Spleen (tissue), 11 donors: ENCODE data around the gene MYL5. TPM values are rescaled to one million over a fixed set of nuclear protein-coding genes. Genes with fewer than 3 reads are reported as not detected.
"Not testable (repeated sequence)": the region's sequence is repeated elsewhere in the genome, so short reads cannot be mapped to it uniquely, and the experiment has no call there.

Experiments used
- DNase-seq: peaks from one replicate; pipeline ENCODE4 v3.0.0-alpha.2; 2020
- H3K27ac ChIP-seq, 8 donors: fragments of 200-600 bp; sonication (generic) in 7 of 8; 1 replicate in 4 of 8; 2 replicates in 4 of 8; pipeline versions ENCODE4 v1.5.0 to v1.8.0; 2016 to 2021; ENCODE audit warnings: inconsistent platforms in 4 of 8, mild to moderate bottlenecking in 4 of 8, moderate library complexity in 1 of 8
- H3K27me3 ChIP-seq, 7 donors: fragments of 200-600 bp; sonication (generic) in 6 of 7; replicated peaks in 1 of 7; 1 replicate in 4 of 7; 2 replicates in 3 of 7; pipeline versions ENCODE4 v1.5.0 to v1.8.0; 2016 to 2021; ENCODE audit warnings: inconsistent platforms in 3 of 7, mild to moderate bottlenecking in 1 of 7
- H3K36me3 ChIP-seq, 6 donors: fragments of 200-600 bp; sonication (generic) in 5 of 6; 1 replicate in 4 of 6; 2 replicates in 2 of 6; pipeline versions ENCODE4 v1.5.0 to v1.8.0; 2016 to 2021; ENCODE audit warnings: inconsistent platforms in 2 of 6
- H3K4me1 ChIP-seq, 6 donors: fragments of 200-600 bp; sonication (generic) in 5 of 6; 1 replicate in 3 of 6; 2 replicates in 3 of 6; pipeline versions ENCODE4 v1.5.0 to v1.8.0; 2016 to 2021; ENCODE audit warnings: inconsistent platforms in 3 of 6
- H3K4me3 ChIP-seq, 8 donors: fragments of 200-600 bp; sonication (generic) in 7 of 8; 1 replicate in 4 of 8; 2 replicates in 4 of 8; pipeline versions ENCODE4 v1.5.0 to v1.8.0; 2016 to 2021; ENCODE audit warnings: inconsistent platforms in 4 of 8, mild to moderate bottlenecking in 4 of 8, moderate library complexity in 2 of 8
- H3K9me3 ChIP-seq, 8 donors: fragments of 200-600 bp; sonication (generic) in 7 of 8; 1 replicate in 4 of 8; 2 replicates in 4 of 8; pipeline versions ENCODE4 v1.5.0 to v1.8.0; 2016 to 2021; ENCODE audit warnings: inconsistent platforms in 4 of 8
- CTCF ChIP-seq, 11 experiments: fragments of 200-600 bp in 7 of 11; fragments of 450-650 bp in 4 of 11; sonication (generic) in 4 of 11; IDR thresholded peaks in 8 of 11; conservative IDR thresholded peaks in 3 of 11; 1 replicate in 7 of 11; 2 replicates in 4 of 11; pipeline versions ENCODE4 v1.4.0 to v1.8.0; 2016 to 2021; ENCODE audit warnings: antibody characterized with exemption in 11 of 11, inconsistent platforms in 4 of 11, mild to moderate bottlenecking in 1 of 11
- POLR2A ChIP-seq, 3 donors: fragments of 450-650 bp; IDR thresholded peaks; one replicate each; pipeline ENCODE4 v1.5.1; 2017; ENCODE audit warnings: antibody characterized with exemption in 3 of 3, mild to moderate bottlenecking in 1 of 3
- POLR2AphosphoS5 ChIP-seq, 3 donors: sonication (generic); formaldehyde crosslinking; IDR thresholded peaks; one replicate each; pipeline ENCODE4 v1.5.1; 2017; ENCODE audit warnings: antibody characterized with exemption in 3 of 3
- whole genome bisulfite sequencing, 5 donors: extraction: QIAGEN DNeasy Blood & Tissue Kit in 3 of 5; methylation state at CpG; one replicate each; pipeline versions ENCODE4 v1.1.5 to v1.1.7; 2013 to 2018; 5-methylcytosine and 5-hydroxymethylcytosine counted together
- intact Hi-C: fragments of 100-400 bp; cut with DNase I; formaldehyde crosslinking; loops from one replicate; pipeline ENCODE4 v1.15.0; 2023; ENCODE audit warnings: low total_unique reads
- polyA plus RNA-seq, 3 donors: library from polyadenylated mRNA; stranded (reverse); fragments of 200-250 nt; gene quantifications; one replicate each; pipeline ENCODE4 v1.2.1, GENCODE V29; 2013
- total RNA-seq, 7 donors: library from RNA; depleted of rRNA in 3 of 7; stranded (reverse); fragments of >200 nt in 3 of 7; fragmentation: NEBNext Ultra II Directional in 4 of 7; extraction: Animal tissue kit (Norgen Biotek cat#: 25700) in 4 of 7; gene quantifications; one replicate each; pipeline versions ENCODE4 v1.1.0 to v1.2.1, GENCODE V29; 2016 to 2021
- donor health status: healthy with polysubstance abuse.
- donor health status: DM: no; HTN: no; CAD: no; lungs with moderate emphysema.
- donor health status: DM: no; HTN: no; CAD: no.
- donor health status: Bipolar disorder and iron deficiency.
- donor health status: healthy.
- donor health status: DM: no; HTN: no; CAD: no.
- donor health status: DM: yes; HTN: yes; CAD: no.

Gene MYL5
- total and polyA plus RNA-seq, 10 donors: 9.2 to 32.6 (median 19.2) TPM

GRCh38 chr4:634599-634985 lies 39.8 kb upstream of the MYL5 start:
- 78 to 86% (median 85%) methylated on average over 22 to 23 of the region's 23 CpGs for WGBS, 5 donors
- peaks cover 0 to 40% (median 0%) of the 10 kb centered on the region in 7 donors for H3K27me3 ChIP-seq
- H3K4me1 ChIP-seq: no peaks in the 10 kb centered on the region
- peaks cover 0 to 14% (median 0%) of the 10 kb centered on the region in 8 donors for H3K9me3 ChIP-seq
- no peaks in the 10 kb centered on the region for H3K36me3 ChIP-seq
- intact Hi-C loops: no loop called here
- TF ChIP-seq POLR2A (IDR thresholded peaks at IDR 0.05): no peak
- TF ChIP-seq CTCF (IDR thresholded peaks at IDR 0.05 in 8 of 11, conservative IDR thresholded peaks at IDR 0.05 in 3 of 11): no peak
- no peak for TF ChIP-seq POLR2AphosphoS5 (IDR thresholded peaks at IDR 0.05)
- DNase-seq: peak; percentile 52
- H3K27ac ChIP-seq: no peak overlapping the region
- H3K4me3 ChIP-seq: no peak overlapping the region

GRCh38 chr4:635066-635835 lies 39.1 kb upstream of the MYL5 start:
- Histone ChIP-seq H3K27me3 (peaks cover 0 to 36% (median 0%) of the 10 kb centered on the region in 7 donors), H3K9me3 (peaks cover 0 to 14% (median 0%) of the 10 kb centered on the region in 8 donors)
- intact Hi-C loops, H3K27ac ChIP-seq, H3K4me3 ChIP-seq, H3K36me3 ChIP-seq, H3K4me1 ChIP-seq: not testable (repeated sequence)
- WGBS, 5 donors: 90 to 94% (median 92%) methylated on average over 42 to 46 of the region's 46 CpGs
- DNase-seq: peak; percentile 59

- WGBS, 5 donors: 84 to 90% (median 86%) methylated on average over 20 to 22 of the region's 22 CpGs
- H3K4me3 ChIP-seq: no peak overlapping the region
- no peak for TF ChIP-seq POLR2A (IDR thresholded peaks at IDR 0.05)
- no peak for TF ChIP-seq CTCF (IDR thresholded peaks at IDR 0.05 in 8 of 11, conservative IDR thresholded peaks at IDR 0.05 in 3 of 11)
- TF ChIP-seq POLR2AphosphoS5 (IDR thresholded peaks at IDR 0.05): no peak
- H3K36me3 ChIP-seq: no peaks in the 10 kb centered on the region
- intact Hi-C loops: no loop called here
- H3K9me3 ChIP-seq: peaks cover 0 to 15% (median 0%) of the 10 kb centered on the region in 8 donors
- H3K27me3 ChIP-seq: peaks cover 0 to 35% (median 0%) of the 10 kb centered on the region in 7 donors
- peak; percentile 69 for DNase-seq
- H3K27ac ChIP-seq: no peak overlapping the region
- no peaks in the 10 kb centered on the region for H3K4me1 ChIP-seq
Measured at GRCh38 chr4:635851-636627, 38.3 kb upstream of the MYL5 start.

GRCh38 chr4:636628-637159 lies 37.6 kb upstream of the MYL5 start:
- peaks cover 0 to 41% (median 0%) of the 10 kb centered on the region in 7 donors for H3K27me3 ChIP-seq
- intact Hi-C loops: no loop called here
- no peak overlapping the region for H3K4me3 ChIP-seq
- no peak overlapping the region for H3K27ac ChIP-seq
- H3K36me3 ChIP-seq: no peaks in the 10 kb centered on the region
- DNase-seq: no peak
- 79 to 86% (median 81%) methylated on average over 12 to 13 of the region's 13 CpGs for WGBS, 5 donors
- no peaks in the 10 kb centered on the region for H3K4me1 ChIP-seq
- TF ChIP-seq POLR2AphosphoS5 (IDR thresholded peaks at IDR 0.05): no peak
- TF ChIP-seq POLR2A (IDR thresholded peaks at IDR 0.05): no peak
- TF ChIP-seq CTCF (IDR thresholded peaks at IDR 0.05 in 8 of 11, conservative IDR thresholded peaks at IDR 0.05 in 3 of 11): no peak
- H3K9me3 ChIP-seq: peaks cover 0 to 22% (median 5%) of the 10 kb centered on the region in 8 donors
